HG02642 (cell line): Measurements from ENCODE around the gene CELF1.

Source experiments
- ATAC-seq: cut with Tn5 transposase; IDR thresholded peaks from one replicate; pipeline ENCODE4 v1.9.1; 2021; ENCODE audit warnings: mild to moderate bottlenecking; ENCODE audit not compliant: unreplicated experiment, poor library complexity

Gene CELF1

DNA sequence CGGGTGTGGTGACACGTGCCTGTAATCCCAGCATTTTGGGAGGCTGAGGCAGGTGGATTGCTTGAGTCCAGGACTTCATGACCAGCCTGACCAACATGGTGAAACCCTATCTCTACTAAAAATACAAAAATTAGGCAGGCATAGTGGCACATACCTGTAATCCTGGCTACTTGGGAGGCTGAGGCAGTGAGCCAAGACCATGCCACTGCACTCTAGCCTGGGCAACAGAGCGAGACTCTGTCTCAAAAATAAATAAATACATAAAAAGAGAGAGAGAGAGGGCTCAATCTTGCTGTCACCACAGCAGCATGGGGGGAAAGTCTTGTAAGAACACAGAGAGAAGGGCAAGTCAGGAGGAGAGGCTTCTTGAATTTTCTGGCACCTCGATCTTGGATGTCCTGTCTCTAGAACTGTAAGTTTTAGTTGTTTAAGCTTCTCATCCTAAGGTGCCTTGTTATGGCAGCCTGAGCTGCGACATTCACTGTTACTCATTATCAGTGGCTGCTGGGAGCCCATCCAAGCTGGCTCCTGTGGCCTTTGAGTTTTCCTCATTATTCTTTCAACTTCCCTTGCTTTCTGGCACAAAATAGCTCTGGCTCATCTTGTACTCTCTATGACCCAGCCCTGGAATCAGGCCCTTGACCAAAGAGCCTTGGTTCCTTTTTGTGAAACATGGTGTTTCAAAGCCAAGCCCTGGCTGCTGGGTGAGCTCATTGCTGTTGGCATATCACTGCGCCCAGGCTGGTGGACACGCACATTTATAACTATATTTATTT, 118.7 kb downstream of the CELF1 start:
- no peak for ATAC-seq

DNA sequence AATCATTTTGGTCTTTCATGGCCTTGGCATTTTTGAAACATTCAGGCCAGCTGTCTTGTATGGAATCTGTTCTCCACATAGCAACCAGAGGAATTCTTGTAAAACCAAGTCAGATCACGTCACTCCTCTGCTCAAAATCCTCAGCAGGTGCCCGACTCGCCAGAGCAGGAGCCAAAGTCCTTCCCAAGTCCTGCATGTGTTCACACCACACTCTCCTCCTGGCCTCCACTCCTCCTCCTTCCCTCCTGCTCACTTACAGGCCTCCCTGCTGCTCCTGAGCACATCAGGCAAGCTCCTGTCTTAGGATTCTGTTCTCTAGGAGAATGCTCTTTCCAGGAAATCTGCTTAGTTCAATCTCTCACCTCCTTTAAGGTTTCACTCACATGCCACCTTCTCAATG, 119.8 kb downstream of the CELF1 start:
- ATAC-seq, result no peak

- no peak for ATAC-seq
Measured at GRCh38 chr11:47431356-47432083, 121.4 kb downstream of the CELF1 start.

GRCh38 chr11:47430524-47430923, 122.4 kb downstream of the CELF1 start:
- no peak for ATAC-seq

DNA sequence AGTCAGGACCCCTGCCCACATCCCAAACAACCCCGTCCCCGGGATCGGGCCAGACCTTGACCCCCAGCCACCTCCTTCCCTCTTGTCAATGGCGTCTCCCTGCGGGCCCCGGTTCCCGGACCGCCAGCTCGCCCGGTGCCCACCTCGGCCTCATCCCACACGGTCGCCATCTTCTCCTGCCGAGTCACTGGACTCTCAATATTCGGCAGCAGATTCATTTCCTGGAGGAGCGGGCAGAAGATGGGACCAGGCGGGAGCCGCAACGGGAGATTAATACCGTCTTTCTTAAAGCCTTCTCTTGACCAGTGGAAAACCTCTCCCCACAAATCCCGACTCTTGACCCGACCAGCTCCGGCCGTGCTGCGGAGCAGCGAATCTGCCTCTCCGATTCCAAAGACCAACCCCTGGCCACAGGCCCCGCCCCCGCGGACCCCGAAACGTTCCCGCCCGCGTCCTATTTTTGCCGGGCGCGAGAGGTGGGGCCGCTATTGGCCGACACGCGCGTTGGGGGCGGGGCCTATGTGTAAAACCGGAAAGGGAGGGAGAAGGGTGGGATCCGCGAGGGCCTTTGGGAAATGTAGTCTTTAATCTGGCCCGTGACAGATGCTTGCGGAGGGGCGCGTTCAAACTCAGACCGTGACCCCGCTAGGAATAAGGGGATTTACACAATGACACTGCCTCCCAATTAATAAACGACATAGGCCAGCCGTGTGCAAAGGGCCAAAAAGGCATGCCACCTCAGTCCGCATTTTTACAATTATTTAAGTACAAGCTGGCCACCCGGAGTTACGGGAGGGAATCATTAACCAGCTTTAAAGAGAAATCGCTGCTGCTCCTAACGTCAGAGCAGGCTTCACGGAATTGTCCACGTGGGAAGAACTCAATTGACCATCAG, 126.6 kb downstream of the CELF1 start, which contains the start of gene PSMC3:
PSMC3 (minus strand) TSS at position 378 of the 895 bp plus-strand sequence; CDS start at position 218, 160 bp downstream.
- peak; percentile 91 for ATAC-seq

GRCh38 chr11:47425611-47426010, 127.3 kb downstream of the CELF1 start:
- no peak for ATAC-seq

- no peak for ATAC-seq
Measured at GRCh38 chr11:47418454-47419259, 134.3 kb downstream of the CELF1 start.

DNA sequence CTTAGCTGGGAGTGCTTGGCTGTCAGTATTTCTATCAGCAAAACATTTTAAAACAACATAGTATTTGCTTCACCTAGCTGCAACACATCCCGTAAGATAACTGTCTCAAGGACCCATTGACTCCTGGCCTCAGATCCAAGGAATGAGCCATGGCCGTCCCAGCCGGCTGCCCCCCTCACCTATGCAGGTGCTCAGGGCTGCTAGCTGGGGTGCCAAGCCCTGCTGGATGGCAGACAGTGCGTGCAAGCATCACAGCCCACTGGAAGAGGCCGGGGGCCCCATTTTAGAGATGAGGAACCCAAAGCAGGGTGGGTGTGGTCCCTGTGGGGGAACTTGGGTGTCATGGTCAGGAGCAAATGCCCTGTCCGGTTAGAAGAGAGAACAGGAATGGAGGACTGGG, 135.2 kb downstream of the CELF1 start:
- no peak for ATAC-seq

DNA sequence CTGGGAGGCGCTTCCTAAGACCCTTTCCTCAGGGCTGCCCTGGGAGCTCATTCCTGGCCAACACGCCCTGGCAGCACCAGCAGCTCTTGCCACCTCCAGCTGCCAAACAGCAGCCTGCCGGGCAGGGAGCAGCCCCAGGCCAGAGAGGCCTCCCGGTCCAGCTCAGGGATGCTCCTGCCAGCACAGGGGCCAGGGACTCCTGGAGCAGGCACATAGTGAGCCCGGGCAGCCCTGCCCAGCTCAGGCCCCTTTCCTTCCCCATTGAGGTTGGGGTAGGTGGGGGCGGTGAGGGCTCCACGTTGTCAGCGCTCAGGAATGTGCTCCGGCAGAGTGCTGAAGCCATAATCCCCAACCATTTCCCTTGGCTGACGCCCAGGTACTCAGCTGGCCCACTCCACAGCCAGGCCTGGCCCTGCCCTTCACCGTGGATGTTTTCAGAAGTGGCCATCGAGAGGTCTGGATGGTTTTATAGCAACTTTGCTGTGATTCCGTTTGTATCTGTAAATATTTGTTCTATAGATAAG, 136.9 kb downstream of the CELF1 start:
- ATAC-seq, result no peak
